Stimulated activated CD4-positive, alpha-beta T cell treated with anti-CD3 and anti-CD28 coated beads, Interleukin-4, amount 100 ng/mL, for 48 hours (primary cell): Measurements from ENCODE around the gene ZNRF3.

Source experiments
- DNase-seq, 2 donors: peaks; one replicate each; pipeline ENCODE4 v3.0.0-alpha.2; 2020; ENCODE audit warnings: low read depth in 2 of 2

Gene ZNRF3

DNA sequence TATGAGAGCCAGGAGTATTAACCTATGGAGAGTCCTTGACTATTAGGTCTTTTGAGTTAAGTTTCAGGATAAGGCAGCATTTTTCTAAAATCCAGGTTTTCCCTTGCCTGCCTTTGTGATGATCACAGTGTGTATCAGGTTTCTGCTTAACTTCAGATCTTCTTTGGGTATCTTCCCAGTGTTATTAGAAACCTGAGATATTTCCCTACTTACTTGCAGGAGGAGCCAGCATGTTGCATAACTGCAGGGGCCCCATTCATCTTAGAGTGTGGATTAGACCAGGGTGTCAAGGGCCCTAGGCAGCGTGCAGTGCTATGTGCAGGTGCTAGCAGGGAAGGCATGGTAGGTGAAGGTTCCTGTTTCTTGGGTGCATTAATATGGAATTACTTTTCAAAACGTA lies 69.5 kb downstream of the ZNRF3 start:
- no peak for DNase-seq

DNA sequence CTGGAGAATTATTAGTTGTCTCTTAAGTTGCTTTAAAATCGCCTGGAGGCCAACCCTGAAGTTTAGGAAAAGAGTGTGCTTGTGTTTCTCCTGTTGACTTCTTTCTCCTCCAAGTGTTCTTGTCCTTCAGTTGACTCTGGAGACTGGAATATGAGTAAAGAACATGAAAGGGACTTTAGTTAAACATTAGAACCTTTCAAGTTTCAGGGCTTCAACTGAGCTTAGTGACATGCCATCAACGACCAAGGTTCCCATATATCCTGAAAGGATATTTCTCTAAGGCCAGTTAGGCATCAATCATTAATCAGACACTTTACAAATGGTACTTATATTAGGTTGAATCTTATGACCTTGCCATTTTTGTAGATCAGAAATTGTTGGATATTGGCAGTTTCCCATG lies 70.0 kb downstream of the ZNRF3 start:
- DNase-seq: no peak

DNA sequence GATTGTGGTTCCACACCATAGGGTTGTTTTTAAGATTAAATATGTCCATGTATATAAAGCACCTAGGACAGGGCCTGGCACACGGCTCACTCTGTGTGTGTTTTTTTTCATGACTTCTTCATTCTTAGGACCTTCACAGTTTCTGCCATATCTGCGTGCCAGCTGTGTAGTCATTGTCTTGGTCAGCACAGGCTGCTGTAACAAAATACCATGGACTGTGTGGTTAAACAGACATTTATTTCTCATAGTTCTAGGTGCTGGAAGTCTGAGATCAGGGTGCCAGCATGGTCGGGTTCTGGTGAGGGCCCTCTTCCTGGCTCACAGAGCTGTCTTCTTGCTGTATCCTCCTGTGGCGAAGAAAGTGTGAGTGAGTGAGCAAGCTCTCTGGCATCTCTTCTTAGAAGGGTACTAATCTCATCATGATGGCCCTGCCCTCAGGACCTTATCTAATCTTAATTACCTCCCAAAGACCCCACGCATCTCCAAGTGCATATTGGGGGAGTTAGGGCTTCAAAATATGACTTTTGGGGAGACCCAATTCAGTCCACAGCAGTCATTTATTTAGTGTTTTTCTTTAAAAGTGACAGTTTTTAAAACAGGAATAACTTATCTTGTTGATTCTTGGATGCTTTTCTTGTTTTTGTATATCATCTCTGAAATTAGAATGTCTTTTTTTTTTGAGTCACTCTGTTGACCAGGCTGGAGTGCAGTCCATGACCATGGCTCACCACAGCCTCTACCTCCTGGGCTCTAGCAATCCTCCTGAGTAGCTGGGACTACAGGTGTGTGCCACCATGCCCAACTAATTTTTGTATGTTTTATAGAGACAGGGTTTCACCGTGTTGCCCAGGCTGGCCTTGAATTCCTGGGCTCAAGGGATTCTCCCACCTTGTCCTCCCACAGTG lies 70.9 kb downstream of the ZNRF3 start:
- DNase-seq: no peak

DNA sequence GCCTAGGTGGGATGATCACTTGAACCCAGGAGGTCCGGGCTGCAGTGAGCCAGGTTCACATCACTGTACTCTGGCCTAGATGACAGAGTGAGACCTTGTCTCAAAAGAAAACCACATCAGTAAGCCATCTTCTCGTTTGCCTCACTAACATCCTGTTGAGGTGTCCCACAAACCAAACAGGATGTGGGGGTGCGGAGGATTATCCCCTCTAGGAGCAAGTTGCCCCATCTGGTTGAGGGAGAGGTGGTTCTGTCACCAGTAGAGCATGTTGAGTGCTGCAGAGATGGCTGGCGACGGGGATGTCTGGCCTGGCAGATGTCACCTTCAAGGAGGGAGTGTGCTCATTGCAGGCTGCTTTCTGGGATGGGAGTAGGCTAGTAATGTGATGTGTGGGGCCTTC lies 72.4 kb downstream of the ZNRF3 start:
- DNase-seq: peak; percentile 55 to 67

DNA sequence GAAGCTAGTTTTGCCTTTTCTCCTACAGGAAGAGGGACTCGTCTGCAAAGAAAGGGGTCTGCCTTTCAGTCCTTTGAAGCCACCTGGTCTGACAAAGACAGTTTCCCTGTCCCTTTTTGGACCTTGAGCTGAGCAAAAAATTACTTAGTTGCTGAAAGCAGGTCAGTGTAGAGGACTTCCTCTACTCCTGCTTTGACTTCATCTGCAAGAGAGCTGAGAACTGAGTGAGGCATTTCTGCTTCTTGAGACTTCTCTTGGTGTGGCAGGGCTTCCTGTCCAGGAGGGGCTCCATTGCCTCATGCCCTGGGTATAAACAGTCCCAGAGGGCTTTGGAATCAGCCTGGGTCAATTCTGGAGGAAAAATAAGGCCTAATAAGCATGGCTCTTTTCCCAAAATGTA lies 73.1 kb downstream of the ZNRF3 start:
- no peak for DNase-seq

DNA sequence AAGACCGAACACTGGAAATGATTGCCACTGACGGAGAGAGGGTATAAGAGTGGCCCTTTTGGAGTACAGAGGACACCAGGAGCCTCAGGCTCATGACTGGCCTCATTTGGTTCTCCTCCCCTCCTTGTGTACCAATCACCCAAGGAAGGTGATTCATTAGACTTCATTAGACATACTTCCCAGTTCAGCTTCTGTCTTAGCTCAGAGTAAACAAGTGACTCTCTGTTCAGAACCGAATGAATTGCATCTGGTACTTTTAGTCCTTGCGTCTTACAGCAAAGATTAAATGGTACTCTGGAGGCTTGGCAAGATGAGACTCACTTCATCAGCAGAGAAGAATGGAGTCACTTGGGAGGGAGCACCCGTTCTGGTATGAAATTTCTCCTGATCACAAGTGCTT lies 75.2 kb downstream of the ZNRF3 start:
- DNase-seq: no peak

DNA sequence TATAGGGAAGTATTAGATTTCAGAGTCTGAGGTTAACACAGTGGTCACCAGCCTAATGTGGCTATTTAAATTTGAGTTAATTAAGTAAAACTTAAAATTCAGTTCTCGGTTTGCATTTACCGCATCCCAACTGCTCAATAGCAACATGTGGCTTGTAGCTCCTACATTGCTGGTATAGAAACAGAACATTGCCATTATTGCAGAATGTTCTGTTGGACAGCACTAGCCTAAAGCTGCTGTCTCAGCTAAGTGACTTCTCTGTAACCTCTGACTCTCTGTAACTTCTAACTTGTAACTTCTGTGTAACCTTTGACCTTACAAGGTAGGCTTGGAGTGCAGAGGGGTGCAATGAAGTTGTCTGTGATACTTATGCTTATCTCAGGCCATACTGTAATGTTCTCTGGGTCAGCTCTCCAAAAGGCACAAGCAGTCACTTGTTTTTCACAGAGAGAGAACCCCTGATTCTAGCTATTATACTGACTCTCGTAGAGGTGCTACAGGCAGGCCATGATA lies 78.7 kb downstream of the ZNRF3 start:
- no peak for DNase-seq

DNA sequence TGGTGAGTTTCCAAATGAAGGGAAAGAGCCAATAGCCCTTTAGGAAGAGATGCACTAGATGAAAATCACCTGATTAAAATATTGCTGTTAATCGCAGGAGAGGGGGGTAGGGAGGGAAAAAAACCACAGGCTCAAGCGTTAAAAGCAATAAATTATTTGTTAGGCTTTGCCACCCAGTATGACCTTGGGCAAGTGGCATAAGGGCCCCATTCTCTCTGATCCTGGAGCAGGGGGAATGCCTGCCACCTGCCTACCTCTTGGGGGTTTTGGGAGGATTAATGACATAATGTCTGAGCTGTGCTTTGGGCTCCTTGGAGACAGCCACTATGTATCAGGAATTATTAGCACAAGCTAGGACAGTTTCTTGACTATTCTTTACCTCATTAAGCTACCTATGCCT lies 80.0 kb downstream of the ZNRF3 start:
- no peak for DNase-seq

DNA sequence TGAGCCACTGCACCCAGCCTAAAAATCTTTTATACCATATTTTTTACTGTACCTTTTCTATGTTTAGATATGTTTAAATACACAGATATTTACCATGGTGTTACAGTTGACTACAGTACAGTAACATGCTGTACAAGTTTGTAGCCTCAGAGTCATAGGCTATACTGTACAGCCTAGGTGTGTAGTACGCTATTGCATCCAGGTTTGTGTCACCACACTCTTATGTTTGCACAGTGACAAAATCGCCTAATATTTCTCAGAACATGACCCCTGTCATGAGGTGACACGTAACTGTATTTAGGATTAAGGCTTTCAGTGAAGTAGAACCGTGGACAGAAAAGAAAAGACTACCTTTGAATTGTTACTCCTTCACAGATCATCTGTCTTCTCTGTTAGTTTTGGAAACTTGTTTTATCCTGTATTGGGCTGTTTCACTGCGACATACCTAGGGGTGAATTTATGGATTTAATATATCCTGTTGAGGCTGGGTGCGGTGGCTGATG lies 83.8 kb downstream of the ZNRF3 start:
- no peak for DNase-seq

DNA sequence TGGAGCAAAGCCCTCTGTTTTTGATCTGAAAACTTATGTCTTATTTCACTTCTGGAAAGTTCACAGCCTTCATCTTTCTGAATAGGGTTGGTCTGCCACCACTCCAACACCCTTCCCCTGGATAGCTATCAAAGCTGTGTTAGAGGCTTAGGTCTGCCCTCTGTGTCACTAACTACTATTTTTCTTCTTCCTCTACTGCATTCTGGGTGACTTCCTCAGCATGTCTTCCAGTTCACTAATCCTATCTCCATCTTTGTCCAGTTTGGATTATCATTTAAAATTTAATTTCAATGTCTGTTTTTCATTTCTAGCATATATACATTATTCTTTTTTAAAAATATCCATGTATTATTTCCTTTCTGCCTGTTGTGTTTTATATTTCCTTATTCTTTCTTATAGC lies 84.6 kb downstream of the ZNRF3 start:
- DNase-seq: no peak

DNA sequence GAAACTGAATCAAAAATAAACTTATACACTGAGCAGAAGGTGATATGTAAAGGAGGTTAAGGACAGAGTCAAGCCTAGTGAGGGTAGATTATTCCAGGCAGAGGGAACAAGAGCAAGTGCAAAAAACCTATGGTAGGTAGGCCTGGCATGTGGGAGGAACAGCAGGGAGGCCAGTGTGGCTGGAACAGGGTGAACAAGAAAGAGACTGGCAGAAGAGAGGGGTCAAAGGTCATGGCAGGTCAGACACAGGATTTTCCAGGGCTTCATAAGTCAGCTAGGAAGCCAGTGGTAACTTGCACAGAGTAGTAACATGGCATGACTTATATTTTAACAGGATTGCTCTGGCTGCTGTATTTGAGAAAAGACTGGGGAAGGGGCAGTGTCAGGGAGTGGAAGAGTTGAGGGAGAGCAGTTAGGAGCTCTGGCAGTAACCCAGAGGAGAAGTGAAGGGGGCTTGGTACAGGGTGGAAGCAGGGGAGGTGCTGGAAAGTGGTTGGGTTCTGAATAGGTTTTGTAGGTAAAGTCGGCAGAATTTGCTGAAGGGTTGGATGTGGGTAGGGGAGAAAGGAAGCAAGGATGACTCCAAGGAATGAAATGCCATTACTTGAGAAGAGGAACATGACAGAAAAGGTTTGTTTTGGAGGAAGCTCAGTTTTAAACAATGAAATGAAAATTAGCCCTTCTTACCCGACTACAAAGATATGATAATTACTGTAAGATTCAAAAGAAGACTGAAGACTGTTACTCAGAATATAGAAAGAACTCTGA lies 86.2 kb downstream of the ZNRF3 start:
- no peak for DNase-seq

DNA sequence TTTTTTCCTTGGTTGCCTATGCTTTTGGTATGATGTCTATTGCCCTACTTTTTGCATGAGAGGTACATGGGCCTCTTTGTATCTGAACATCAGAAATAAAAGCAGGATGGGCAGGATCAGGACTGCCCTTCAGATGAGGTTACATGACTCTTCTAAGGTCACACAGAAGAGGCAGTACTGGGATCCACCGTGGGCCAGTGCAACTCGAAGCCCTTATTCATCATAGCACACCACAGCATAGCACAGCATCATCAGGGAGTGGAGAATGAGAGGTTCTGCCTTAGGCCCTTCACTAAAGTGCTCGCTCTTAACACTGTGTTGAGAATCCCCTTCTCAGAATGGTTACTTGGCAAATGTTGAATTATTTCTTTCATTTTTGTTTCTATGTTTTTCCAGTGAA lies 90.0 kb downstream of the ZNRF3 start:
- DNase-seq: no peak

DNA sequence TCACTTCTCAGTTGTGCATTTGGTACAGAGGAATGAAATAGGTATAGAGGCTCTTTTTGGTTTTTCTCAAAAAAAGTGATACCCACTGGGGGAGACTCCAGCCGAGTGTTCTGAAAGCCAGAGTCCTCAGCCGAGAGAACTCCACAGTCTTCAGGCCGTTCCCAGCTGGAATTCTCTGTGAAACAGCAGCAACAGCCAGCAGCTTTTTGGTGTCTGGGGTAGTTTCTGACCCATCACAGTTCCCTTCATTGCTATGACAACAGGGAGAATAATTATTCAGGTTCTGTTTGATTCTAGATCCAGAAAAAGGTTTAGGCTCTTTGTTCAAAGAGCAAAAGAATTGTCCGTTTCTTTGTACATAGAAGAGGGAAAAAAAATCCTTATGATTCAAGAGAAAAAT lies 93.7 kb downstream of the ZNRF3 start:
- DNase-seq: no peak

DNA sequence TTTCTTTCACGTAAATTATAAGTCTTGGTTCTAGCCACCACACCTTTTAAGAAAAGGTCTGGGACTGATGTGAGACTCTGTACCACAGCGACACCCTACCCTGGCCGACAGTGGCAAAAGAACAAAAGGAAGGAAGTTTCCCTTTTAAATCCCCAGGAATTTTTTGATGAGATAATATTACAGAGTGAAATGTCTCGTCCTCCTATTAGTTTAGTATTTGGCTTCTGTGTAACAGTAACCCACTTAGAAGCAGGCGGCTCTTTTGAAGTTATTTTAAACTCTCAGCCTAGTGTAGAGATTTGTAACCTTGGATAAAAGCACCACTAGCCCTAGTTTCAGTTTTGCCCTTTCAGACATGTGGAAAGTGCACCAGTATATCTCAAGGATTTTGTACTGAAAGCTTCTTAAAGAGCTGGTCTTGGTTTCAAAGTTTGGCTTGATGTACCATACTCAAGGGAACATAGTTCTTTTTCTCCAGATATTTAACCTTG lies 94.2 kb downstream of the ZNRF3 start:
- DNase-seq: no peak

DNA sequence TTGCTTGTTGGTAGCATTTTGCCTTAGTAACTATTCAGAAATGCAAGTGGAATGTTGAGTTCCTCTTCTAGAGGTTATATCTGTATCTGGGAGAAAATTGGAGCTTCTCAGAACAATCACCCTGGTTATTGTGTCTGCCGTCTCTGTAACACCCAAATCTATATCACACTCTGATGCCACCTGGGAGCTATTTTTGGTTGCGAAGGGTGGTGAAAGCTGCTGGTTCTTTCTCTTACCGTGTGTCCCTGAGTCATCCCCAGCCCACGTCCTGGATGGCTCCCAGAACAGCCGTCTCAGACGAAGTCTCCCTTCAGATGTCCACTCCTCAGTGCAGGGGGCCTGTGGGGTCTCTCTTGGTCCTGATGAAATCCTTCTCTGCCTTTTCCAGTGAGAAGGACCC lies 94.8 kb downstream of the ZNRF3 start:
- DNase-seq: no peak

DNA sequence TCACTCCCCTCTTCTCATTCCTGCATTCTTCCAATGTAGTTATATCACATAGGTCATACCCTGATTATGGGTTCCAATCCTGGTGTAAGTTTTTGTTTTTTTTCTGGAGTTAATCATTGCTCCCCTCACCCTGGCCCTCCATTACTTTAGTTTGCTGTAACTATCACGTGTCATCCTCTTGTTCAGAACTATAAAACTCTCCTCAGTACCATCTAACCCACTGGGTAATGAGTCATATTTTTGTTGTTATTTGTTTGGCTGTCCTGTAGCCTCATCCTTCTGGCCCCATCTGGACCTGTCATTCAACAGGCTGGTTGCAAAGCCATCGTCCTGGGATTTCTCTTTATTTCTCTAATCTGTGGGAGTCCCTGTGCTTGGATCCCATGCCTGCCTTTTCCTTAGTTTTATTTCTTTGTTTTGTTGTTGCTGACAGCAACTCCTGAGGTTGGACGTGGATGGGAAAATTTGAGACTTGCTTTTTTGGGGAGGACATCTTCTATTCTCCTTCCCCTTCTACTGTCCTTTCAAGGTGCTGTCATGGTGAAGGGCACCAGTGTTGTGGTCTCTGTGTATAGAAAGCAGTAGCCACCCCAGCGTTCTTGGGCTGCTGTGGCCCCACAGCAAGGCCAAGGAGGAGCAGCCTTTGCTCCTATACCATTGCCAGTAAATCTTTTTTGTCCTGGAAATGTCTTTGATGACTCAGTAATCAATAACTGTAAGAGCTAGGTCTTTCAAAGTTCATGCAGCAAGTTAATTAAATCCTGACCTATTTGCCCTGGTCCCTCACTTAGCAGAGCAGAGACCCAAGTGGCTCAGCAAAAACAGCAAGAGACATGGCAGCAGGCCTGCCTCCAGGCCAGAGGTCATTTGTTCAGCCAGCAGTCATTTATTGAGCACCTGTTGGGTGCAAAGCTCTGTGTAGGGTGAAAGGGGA lies 95.8 kb downstream of the ZNRF3 start:
- no peak for DNase-seq

DNA sequence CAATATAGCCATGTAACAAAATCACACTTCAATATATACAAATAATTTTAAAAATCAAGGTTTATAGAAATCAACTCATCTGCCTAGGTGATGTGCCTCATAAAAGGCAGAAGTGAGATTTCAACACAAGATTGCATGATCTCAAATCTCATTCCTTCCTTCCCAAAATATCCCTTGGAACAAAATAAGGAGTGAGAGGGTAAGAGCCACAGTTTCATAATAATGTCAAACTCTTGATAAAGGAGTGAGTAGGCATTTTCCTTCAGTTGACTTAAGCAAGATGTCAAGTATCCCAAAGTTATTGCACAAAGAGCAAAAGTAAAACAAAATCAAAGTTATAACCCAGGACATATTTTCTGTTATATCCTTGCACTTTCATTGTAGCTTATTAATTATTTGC lies 97.0 kb downstream of the ZNRF3 start:
- DNase-seq: no peak

DNA sequence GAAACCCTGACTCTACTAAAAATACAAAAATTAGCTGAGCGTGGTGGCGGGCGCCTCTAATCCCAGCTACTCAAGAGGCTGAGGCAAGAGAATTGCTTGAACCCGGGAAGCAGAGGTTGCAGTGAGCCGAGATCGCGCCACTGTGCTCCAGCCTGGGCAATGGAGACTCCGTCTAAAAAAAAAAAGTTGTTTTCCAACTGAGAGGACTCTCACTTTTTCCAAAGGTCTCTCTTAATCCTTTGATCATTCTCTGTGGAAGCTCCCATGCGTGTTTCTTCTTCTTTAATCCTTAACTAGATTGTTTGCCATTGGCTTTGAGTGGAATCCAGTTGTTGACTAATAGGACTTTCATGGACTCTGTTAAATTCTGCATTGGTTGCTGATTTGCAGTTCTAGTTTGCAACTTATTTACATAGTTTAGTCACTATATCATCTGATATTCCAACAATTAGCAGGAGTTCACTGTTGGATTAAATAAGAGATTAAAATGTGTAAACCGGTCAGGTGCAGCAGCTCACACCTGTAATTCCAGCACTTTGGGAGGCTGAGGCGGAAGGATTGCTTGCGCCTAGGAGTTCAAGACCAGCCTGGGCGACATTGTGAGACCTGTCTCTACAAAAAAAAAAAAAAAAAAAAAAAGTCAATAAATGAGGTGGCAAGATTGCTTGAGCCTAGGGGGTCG lies 98.6 kb downstream of the ZNRF3 start:
- no peak for DNase-seq

DNA sequence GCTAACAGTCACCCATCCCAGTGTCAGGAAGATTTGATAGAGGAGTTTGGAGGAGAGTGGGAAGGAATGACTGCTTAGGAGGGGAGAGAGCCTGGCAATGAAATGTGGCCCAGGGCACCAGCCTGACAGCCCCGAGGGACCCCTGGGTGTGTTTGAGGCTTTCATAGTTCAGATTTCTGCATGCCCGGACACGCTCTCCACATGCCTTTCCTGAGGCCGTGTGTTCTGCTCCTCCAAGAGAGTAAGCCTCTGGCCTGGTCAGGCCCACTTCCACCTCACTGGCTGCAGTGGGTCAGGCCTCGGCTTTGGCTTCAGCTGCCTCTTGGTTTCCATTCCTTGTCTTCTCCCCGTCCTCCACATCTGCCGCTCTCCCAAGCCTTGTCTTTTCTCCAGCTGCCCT lies 99.8 kb downstream of the ZNRF3 start:
- no peak for DNase-seq

DNA sequence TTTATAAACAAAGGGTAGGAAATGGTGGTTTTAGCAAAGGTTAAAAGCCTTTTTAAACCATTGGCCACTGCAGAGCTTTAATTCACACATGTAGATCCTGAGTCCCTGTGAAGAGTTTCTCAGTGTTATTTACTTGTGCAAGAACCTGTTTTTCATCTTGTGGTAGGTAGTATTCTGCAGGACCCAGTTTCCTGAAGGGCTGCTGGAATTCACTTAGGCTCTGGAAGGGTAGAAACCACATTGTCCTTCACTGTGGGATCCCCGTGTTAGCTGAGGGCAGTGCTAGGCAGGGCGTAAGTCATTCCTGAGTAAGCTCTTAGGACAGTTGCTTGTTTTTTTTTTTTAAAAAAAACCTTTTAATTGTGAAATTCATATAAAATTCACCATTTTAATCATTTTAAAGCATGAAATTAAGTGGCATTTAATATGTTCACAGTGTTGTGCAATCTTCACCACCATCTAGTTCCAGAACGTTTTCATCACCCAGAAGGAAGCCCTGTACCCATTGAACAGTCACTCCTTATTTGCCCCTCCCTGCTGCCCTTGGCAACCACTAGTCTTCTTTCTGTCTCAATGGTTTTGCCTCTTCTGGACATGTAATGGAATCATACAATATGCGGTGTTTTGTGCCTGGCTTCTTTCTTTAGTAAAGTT lies 100.5 kb downstream of the ZNRF3 start:
- no peak for DNase-seq
